Measurements from ENCODE around the gene EQTN. TPM values are rescaled to one million over a fixed set of nuclear protein-coding genes. Genes with fewer than 3 reads are reported as not detected.

The EQTN gene
- polyA plus RNA-seq (2014; cell fraction: cytosol; rRNA removed): not detected in 2 replicates
- not detected in 2 replicates for polyA plus RNA-seq (2014; cell fraction: nucleus; rRNA removed)

- no peak for DNase-seq (ENCODE audit: low spot score)
Measured at GRCh38 chr9:27297050-27297449, at the start of gene EQTN. Gene EQTN, minus strand, starts transcription at chr9:27297150. Its CDS starts 95 bp downstream, at chr9:27297055.

GRCh38 chr9:27344776-27345175, 47.8 kb upstream of the EQTN start:
- DNase-seq (ENCODE audit: low spot score): no peak

- DNase-seq (ENCODE audit: low spot score): no peak
Measured at GRCh38 chr9:27341545-27342294, 44.8 kb upstream of the EQTN start.

DNA sequence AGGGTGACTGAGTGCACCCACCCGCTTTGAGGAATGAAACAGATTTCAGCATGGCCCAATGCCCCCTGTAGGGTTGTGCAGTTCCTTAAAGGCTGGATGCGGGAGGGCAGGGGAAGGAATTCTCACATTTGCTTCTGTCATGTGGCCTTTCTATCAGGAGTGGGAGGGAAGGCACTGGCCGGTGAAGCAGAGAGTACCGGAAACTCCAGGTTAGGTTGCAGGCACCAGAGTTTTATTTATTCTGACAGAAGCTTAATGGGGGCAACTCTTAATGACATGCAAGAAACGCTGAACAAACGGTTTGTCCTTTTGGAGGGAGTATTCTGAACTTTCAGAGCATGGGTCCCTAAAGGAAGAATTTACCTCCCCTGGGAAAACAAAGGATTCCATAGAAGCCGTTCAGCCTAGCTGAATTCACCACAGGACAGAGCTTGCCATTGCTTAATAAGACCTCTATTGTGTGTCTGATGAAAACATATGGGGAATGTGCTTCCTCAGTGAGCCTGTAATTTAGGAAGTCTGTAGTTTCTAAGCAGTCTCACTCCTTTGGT, 44.1 kb upstream of the EQTN start:
- DNase-seq (ENCODE audit: low spot score): no peak

GRCh38 chr9:27340285-27340674, 43.3 kb upstream of the EQTN start:
- DNase-seq (ENCODE audit: low spot score): no peak

DNA sequence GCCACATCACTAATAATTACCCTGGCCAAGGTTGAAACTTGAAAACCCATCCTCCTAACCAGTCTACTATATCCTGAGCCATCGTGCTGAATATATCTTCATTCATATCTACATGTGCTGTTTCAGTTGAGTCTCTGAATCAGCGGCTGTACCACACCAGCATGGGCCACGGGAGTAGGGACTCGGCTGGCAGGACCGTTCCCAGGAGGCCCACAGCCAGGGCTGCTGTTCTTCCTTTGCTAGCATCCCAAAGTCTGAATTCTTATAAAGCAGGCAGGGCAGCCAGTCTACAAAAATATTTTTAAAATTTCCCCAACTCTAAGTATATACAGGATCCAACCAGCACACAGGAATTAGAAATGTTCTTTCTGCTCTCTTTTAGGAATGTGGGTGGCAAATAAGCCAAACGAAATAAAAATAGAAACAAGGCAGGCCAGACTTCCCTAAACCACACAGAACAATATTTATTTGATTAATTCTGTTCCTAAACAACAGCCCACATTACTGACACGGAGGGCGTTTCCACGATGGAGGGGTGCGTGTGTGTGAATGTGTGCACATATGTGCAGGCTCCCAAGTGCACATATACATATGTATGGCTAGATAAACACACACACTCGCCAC, 42.8 kb upstream of the EQTN start:
- DNase-seq (ENCODE audit: low spot score): no peak

GRCh38 chr9:27338527-27338903, 41.6 kb upstream of the EQTN start:
- no peak for DNase-seq (ENCODE audit: low spot score)

- DNase-seq (ENCODE audit: low spot score): no peak
Measured at GRCh38 chr9:27337833-27338526, 41.0 kb upstream of the EQTN start.

DNA sequence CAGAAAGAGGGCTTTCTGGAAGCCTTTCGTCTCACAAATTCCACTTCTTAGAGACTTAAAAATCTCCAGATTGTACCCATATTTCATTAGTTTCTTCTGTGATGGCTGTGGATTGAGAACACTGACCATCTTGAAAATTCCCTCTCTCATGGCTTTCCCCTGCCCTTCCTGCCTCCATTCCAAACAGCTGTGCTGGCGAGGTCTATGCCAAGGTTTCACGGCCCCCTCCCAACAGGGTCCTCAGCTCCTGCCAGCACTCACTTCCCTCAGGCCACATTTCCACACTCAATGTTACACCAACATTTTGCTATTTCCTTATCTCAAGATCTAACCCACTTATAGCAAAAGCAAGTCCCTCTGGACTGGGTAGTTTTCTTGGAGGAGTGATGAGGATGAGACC, 40.3 kb upstream of the EQTN start:
- no peak for DNase-seq (ENCODE audit: low spot score)

GRCh38 chr9:27336829-27337228, 39.9 kb upstream of the EQTN start:
- DNase-seq (ENCODE audit: low spot score): no peak

- no peak for DNase-seq (ENCODE audit: low spot score)
Measured at GRCh38 chr9:27336126-27336525, 39.2 kb upstream of the EQTN start.

- DNase-seq (ENCODE audit: low spot score): no peak
Measured at GRCh38 chr9:27335075-27335474, 38.1 kb upstream of the EQTN start.

DNA sequence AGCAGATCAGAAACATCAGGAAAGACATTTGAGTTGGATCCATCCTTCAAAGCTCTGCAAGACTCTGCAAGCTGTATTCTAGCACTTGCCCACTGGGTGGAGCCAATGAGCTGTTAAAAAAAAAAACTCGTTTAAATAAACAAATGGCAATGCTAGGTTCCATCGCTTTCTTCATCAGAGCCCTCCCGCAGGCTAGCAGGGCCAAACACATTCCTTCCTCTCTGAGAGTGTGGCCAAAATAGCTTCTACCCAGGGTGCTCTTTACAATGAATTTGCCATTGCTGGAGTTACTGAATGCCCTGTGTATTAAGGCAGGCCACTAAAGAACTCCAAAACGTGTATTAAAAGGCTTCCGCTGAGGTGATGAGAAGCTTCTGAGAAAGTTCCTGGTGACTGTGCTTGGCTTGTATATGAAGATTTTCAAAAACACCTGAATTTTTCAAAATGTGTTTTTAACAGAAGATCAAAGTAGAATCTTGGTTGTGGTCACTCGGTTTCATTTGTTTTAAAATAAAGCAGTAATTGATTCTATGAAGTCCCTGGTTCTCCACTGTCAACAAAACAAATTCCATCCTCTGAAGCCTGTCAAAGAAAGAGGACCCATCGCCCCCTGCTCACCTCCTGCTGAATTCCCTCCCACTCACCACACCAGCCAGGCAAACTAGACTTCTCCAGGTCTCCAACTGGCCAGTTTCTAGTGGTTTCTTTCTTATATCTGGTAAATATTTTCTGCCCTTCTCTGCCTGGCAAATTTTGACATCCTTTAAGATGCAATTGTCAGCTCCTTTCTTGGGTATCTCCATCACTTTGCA, 36.5 kb upstream of the EQTN start:
- DNase-seq (ENCODE audit: low spot score): peak; percentile 34

GRCh38 chr9:27331393-27331792, 34.4 kb upstream of the EQTN start:
- no peak for DNase-seq (ENCODE audit: low spot score)

- no peak for DNase-seq (ENCODE audit: low spot score)
Measured at GRCh38 chr9:27329291-27329690, 32.3 kb upstream of the EQTN start.

- no peak for DNase-seq (ENCODE audit: low spot score)
Measured at GRCh38 chr9:27328483-27328882, 31.5 kb upstream of the EQTN start.

GRCh38 chr9:27311184-27311583, 14.2 kb upstream of the EQTN start:
- no peak for DNase-seq (ENCODE audit: low spot score)

DNA sequence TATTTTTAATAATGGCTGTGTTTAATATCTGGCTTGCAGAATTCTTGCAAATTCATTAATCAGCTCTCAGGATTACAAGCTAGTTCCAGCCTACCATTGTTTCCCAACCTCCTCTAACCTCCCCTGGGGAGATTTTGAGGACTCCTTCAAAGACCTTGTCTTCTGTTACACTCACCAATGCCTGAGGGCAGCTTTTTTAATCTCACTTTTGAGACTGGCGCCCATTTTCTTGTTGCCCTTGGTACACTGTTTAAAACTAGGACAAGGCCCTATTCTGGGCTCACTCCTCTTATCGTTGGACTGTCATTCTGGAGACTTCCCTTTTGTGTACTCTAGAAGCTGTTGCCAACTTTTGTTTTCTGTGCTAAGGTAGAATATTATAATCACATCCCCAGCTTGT, 13.6 kb upstream of the EQTN start:
- DNase-seq (ENCODE audit: low spot score): no peak

DNA sequence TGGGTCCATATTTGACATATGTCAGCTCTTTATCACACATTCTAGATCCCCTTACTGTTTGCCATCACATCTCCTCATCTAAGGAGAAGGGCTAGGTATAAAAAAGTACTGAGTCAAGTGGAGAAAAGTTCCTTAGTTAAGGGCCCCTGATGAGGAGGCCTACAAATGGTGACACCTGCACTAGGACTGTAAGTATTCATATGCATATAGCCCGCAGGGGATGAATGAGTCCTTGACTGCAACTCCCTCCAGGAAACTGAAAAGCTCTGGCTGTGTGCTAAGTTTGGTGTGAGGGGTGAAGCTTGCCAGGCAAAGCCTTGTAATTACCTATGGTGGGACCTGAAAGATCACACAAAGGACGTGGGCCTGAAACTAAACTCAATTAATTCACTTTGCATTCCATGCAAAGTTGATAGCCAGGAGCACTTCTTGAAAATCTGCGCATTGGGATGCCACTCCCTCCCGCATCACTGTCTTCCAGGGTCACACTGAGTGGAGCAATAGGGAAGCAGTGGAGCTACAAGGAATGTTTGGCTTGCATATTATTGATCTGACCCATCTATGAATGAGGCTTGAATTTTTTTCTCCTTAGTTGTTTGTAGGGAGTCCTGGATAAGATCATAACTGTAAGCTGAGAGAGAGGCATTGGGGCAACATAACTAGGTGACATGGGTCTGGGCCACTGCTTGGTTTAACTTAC, 11.9 kb upstream of the EQTN start:
- DNase-seq (ENCODE audit: low spot score): no peak

- no peak for DNase-seq (ENCODE audit: low spot score)
Measured at GRCh38 chr9:27304521-27304920, 7.6 kb upstream of the EQTN start.

- DNase-seq (ENCODE audit: low spot score): no peak
Measured at GRCh38 chr9:27303219-27303618, 6.3 kb upstream of the EQTN start.
